ENCODE data around the gene DNAH8.

Gene DNAH8

DNA sequence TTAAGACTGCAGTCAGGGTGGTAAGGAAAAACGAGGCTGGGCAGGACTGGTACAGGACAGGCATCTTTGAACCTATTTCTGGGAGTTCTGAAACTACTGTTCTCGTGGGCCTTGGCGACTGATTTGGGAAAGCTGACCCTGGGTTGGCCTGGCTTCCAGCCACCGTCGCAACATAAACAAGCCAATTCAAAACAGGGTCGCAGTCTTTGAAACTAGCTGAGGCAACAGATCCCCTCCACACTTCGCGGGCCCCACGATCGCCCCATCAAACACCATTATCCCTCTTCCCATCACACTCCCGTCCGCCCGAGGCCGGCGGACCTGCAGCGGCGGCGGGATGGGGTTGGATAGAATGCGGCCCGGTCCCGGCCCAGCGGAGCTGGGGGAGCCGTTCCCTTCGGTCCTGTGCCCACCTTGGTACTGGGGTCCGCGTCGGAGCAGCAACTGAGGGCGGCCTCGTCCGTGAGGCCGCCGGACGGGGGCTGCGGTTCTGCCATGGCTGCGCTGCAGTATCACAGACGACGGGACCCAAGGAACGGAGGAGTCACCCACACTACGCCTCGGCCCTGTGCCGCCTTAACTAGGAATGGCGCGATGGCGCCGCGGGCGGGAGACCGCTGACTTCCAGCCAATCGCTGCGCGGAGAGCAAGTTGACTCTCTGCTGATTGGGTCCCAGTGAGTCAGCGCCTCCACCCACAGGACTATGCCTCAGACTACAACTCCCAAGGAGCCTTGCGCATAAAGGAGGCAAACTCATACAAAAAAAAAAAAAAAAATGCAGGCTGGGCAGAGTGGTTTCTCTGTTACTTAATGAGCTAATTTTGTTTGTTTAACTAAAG, 12.3 kb upstream of the DNAH8 start, which contains the start of gene GLO1:
Gene GLO1, minus strand, starts transcription at position 588 of the 840 bp plus-strand sequence. Its CDS starts 91 bp downstream, at position 497.
- H3K4me3 ChIP-seq (ENCODE audit: low read length), result peak within 1 kb of the TSS; percentile 84
- peak; percentile 99 for DNase-seq (ENCODE audit: low read depth)
- TF ChIP-seq, protein P1, sequence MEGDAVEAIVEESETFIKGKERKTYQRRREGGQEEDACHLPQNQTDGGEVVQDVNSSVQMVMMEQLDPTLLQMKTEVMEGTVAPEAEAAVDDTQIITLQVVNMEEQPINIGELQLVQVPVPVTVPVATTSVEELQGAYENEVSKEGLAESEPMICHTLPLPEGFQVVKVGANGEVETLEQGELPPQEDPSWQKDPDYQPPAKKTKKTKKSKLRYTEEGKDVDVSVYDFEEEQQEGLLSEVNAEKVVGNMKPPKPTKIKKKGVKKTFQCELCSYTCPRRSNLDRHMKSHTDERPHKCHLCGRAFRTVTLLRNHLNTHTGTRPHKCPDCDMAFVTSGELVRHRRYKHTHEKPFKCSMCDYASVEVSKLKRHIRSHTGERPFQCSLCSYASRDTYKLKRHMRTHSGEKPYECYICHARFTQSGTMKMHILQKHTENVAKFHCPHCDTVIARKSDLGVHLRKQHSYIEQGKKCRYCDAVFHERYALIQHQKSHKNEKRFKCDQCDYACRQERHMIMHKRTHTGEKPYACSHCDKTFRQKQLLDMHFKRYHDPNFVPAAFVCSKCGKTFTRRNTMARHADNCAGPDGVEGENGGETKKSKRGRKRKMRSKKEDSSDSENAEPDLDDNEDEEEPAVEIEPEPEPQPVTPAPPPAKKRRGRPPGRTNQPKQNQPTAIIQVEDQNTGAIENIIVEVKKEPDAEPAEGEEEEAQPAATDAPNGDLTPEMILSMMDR (conservative IDR thresholded peaks at IDR 0.05; ENCODE audit: low read length), result no peak

DNA sequence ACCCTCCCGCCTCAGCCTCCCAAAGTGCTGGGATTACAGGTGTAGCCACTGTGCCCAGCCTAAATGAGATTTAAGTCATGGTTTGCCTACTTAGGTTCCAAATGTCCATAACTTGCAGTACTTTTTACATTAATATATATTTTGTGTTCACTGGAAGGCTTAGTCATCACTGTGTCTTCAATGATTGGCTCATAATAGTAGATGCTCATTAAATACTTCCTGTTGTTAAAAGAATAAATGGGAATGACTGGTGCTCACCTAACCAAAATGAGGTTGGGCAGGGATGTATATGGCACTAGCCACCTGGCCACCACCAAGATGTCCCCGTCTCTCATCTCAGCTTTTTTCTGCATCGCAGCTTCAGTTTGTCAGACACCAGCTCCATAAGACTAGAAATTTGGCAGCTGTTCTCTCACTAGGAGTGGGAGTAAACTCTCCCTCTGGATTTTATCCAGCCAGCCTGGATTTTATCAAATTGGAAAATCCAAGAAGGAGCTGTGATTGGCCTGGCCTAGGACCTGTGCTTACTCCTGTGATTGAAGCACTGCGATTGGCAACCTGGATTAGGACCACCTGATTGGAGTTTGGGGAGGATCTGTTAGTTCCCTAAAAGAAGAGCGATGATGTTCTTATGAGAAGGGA, 11.0 kb upstream of the DNAH8 start:
- TF ChIP-seq, protein P1 (conservative IDR thresholded peaks at IDR 0.05; ENCODE audit: low read length), result no peak
- H3K4me3 ChIP-seq (ENCODE audit: low read length), result no peak overlapping the region
- DNase-seq (ENCODE audit: low read depth), result no peak

DNA sequence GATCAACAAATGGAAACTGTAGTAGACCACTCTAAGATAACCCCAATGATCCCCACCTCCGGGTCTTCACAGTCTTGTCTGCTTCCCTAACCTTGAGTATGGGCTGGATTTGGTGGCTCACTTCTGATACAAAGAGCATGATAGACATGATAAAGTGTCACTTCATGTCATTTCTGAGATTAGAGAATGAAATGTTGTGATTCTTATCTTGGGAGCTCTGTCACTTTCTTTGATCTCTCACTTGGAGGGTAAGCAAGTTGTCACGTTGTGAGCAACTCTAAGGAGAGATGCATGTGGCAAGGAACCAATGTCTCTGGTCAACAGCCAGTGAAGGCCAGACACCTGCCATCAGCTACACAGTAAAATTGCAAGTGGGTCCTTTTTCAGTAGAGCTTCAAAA, 9.2 kb upstream of the DNAH8 start:
- TF ChIP-seq, protein P1 (conservative IDR thresholded peaks at IDR 0.05; ENCODE audit: low read length), result no peak
- no peak overlapping the region for H3K4me3 ChIP-seq (ENCODE audit: low read length)
- no peak for DNase-seq (ENCODE audit: low read depth)

DNA sequence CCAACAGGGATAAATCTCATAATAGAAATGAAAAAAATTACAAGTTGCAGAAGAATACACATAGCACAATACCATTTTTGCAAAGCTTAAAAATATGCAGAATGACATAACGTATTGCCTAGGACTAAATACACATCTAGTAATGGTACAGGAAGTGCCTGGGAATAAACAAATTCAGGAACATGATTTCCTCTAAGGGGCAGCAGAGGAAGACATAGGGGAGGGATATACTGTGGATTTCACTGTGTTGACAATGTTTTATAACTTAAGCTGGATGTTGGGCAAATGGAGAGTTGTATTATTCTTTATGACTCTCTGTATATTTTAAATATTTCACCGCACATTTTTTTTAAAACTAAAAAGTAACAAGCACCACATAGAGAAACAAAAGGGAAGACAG, 6.6 kb upstream of the DNAH8 start:
- TF ChIP-seq, protein P1 (conservative IDR thresholded peaks at IDR 0.05; ENCODE audit: low read length), result no peak
- DNase-seq (ENCODE audit: low read depth), result no peak
- H3K4me3 ChIP-seq (ENCODE audit: low read length), result no peak overlapping the region

DNA sequence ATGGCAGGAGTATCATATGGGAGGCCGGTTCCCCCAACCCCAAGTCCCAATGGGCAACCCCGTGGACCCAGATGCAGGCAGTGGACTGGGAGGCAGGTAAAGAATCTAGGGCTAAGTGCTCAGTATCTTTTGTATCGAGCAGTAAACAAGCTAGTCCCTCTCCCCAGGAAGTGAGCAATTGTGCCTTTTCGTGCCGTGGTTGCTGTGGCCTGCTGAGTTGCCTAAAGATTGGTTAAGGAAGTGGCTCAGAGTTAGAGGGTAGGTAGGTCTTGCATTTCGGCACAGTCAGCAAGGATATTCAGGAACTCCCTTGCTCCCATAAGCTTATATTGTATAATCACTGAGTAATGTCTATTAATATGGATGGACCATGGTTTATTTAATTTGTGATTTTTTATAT, 1.3 kb upstream of the DNAH8 start:
- H3K4me3 ChIP-seq (ENCODE audit: low read length), result no peak overlapping the region
- peak; percentile 3 for DNase-seq (ENCODE audit: low read depth)
- TF ChIP-seq, protein P1 (conservative IDR thresholded peaks at IDR 0.05; ENCODE audit: low read length), result no peak

DNA sequence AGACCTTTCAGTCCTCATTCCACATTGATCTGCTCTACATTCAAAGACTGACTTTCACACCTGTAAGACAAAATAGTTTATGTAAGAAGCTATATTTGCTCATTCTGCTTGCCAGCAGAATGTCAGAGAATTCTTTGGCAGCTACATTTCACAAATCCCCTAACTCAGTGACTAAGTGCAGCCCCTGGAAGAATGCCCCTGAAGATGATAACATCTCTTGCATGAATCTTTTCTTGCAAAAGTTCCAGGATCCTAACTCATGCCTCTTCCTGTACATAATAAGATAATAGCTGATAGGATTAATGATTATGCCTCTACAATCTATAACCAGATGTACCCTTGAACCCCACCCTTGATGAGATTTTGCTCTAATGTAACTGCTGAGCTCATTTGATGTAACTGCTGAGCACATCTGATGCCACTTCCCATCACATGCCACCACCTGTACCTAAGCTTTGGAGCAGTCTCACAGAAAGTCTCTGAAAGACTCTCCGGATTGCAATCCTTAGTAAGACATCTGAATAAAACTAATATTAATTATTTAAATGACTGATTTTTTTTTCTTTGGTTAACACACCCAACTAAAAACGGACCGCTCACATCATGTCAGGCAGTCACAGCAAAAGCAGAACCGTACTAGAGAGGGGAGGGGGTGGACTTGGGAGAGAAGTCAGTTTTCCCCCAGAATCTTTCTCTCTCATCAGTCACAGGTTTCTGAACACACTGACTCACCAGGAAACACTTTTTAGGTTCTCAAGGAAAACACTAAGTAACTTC, 684 bp upstream of the DNAH8 start:
- DNase-seq (ENCODE audit: low read depth), result no peak
- H3K4me3 ChIP-seq (ENCODE audit: low read length), result no peak overlapping the region
- TF ChIP-seq, protein P1 (conservative IDR thresholded peaks at IDR 0.05; ENCODE audit: low read length), result no peak
